GM10266 (cell line): ENCODE results near the gene INO80.
A peak's percentile ranks its signal among the peaks of the same experiment; 100 is the strongest.

ENCODE experiments used
- DNase-seq: peaks from one replicate; pipeline ENCODE4 v3.0.0; 2012; ENCODE audit errors: extremely low spot score
- TF ChIP-seq, protein P1 (sequence below): IDR thresholded peaks from 2 replicates; pipeline ENCODE4 v1.5.1; 2012; ENCODE audit warnings: mild to moderate bottlenecking, low read depth; ENCODE audit not compliant: control insufficient read depth, insufficient read depth; ENCODE audit errors: missing control alignments

Gene INO80

GRCh38 chr15:40955141-40955903 is 160.8 kb downstream of the INO80 start:
- TF ChIP-seq, protein P1, sequence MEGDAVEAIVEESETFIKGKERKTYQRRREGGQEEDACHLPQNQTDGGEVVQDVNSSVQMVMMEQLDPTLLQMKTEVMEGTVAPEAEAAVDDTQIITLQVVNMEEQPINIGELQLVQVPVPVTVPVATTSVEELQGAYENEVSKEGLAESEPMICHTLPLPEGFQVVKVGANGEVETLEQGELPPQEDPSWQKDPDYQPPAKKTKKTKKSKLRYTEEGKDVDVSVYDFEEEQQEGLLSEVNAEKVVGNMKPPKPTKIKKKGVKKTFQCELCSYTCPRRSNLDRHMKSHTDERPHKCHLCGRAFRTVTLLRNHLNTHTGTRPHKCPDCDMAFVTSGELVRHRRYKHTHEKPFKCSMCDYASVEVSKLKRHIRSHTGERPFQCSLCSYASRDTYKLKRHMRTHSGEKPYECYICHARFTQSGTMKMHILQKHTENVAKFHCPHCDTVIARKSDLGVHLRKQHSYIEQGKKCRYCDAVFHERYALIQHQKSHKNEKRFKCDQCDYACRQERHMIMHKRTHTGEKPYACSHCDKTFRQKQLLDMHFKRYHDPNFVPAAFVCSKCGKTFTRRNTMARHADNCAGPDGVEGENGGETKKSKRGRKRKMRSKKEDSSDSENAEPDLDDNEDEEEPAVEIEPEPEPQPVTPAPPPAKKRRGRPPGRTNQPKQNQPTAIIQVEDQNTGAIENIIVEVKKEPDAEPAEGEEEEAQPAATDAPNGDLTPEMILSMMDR: no peak
- no peak for DNase-seq

- DNase-seq: peak; percentile 25
Measured at GRCh38 chr15:40954158-40954848, 161.8 kb downstream of the INO80 start.

GRCh38 chr15:40953713-40954074 is 162.4 kb downstream of the INO80 start:
- TF ChIP-seq, protein P1: no peak
- no peak for DNase-seq

DNA sequence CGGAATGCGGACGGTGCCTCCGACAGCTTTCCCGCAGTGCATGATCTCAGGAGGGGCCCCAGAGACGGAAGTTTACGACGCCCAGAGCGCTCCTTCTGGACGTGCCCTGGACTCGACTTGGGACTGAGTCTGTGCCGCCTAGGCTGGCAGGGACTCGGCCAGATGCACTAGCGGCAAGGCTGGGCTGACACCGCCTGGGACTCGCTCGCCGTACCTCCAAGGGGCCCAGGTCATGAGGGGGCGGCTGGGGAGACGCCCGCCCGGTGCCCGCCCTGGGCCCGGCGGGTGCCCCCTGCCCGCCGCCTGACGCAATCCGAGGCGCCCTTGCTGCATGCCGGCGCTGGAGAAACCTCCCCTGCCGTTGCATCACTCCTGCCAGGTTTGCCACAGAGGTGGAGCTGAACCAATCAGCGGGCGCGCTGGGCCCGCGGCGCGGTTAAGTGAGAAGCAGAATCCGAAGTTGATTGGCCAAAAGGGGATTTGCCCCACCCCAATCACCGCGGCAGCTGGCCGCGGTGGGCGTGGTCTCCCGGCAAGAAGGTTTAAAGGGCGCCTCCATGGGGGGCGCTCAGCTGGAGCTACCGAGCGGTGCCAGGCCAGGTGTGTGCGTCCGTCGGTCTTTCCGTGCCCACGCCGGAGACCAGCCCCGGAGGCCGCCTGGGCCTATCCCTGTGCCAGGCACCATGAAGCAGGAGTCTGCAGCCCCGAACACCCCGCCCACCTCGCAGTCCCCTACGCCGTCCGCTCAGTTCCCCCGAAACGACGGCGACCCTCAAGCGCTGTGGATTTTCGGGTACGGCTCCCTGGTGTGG is 163.0 kb downstream of the INO80 start, which contains the start of gene CHAC1:
Gene CHAC1, plus strand, starts transcription at position 571 of the 812 bp plus-strand sequence. Its CDS starts 113 bp downstream, at position 684.
- TF ChIP-seq, protein P1: peak; percentile 8
- peak; percentile 99 for DNase-seq

GRCh38 chr15:40952301-40952900 is 163.7 kb downstream of the INO80 start:
- TF ChIP-seq, protein P1: no peak
- DNase-seq: peak; percentile 21

GRCh38 chr15:40951764-40952163 is 164.3 kb downstream of the INO80 start:
- DNase-seq: no peak
- TF ChIP-seq, protein P1: no peak

DNA sequence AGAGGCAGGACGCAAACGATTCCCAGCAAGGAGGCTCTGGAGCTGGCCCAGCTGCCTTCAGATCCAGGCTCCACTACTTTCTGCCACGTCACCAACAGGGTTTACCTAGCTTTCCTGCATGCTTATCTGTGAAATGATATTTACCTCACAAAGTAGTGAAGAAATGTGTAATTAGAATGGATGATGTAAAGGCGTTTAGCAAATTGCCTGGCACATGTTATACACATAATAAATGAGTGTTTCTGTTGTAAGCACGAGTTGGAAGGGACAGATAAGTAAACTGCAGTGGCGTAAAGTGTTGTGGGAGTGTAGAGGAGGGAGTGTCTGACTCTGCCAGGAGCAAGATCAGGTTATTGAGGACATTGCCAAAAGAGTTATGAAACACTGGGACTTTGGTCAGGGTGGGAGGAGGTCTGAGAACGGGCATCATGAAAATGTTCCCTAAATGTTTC is 166.3 kb downstream of the INO80 start:
- DNase-seq: no peak
- TF ChIP-seq, protein P1: no peak
